T follicular helper cell (primary cell): ENCODE results near the gene TMEM132C.
"Not testable (repeated sequence)": the region's sequence is repeated elsewhere in the genome, so short reads cannot be mapped to it uniquely, and the experiment has no call there.

Source experiments
- DNase-seq: peaks from one replicate; pipeline ENCODE4 v3.0.0-alpha.2; 2020; ENCODE audit warnings: low read depth

TMEM132C gene

DNA sequence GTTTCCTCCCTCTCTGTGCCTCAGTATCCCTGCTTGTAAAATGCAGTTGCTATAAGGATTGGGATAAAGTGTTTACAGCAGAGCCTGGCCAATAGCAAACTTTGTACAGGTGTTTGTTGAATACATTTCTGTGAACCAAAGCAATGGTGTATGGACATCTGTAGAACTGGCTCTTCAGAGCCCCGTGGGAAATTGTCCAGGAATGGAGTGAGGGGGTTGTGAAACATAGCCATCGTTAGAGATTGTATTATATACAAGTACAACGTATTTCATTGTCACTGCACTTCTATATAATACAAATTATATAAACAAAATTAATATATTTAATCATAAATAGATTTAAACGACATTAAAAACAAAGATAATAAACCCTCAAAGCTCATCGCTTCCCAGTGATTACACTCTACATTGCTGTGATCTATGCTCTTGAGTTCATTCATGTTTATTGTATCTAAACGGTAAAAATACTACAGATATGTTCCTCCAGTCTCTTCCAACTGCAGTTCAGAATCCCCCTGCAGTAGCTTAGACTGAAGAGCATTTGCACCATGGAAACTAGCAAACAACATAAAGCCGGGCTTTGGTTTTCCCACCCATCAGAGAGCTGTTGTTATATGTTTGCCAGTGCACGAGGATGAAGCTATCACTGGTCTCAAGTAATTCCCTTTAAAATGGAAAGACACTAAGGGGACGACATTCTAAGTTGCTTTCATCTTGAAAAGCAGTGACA lies 216.7 kb downstream of the TMEM132C start:
- DNase-seq = no peak

DNA sequence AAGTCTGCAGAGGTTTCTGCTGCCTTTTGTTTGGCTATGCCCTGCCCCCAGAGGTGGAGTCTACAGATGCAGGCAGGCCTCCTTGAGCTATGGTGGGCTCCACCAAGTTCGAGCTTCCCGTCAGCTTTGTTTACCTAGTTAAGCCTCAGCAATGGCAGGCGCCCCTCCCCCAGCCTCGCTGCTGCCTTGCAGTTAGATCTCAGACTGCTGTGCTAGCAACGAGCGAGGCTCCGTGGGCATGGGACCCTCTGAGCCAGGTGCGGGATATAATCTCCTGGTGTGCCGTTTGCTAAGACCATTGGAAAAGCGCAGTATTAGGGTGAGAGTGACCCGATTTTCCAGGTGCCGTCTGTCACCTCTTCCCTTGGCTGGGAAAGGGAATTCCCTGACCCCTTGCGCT lies 230.4 kb downstream of the TMEM132C start:
- DNase-seq = not testable (repeated sequence)

GRCh38 chr12:128507470-128507869 lies 240.5 kb downstream of the TMEM132C start:
- DNase-seq = no peak

DNA sequence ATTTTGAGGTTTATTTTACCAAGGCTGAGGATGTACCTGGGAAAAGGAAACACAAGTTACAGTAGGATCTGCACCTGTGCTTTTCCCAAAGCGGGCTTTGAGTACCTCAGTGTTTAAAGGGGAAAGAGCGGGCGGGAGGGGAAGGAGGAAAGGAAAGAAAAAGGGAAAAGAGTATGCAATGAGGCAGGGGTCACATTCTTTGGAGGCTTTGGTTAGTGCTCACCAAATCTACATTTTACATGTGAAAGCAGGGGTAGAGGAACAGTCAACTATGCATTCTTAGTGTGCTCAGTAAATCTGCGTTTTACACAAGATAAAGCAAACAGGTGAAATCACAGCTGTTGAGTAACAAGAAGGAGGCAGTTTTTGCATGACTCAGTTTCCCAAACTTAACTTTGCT lies 242.2 kb downstream of the TMEM132C start:
- DNase-seq = no peak

DNA sequence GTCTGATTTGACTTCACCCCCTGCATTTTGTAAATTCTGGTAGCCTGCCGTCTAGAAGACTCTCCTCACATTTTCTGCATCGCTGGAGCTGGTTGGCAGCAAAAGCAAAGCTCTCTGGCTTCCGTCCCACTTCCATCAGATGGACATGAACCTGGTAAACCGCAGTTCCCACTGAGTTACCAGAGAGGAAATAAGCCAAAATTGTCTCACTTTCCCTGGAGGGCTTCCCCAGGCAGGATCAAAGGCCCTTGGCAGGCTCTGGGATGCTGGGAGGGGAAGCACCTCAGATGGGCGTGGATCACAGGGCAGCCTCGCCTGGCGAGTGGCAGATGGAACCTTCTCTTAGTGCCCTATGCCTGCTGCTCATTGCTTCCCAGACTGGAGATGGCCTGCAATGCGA lies 243.5 kb downstream of the TMEM132C start:
- no peak for DNase-seq

DNA sequence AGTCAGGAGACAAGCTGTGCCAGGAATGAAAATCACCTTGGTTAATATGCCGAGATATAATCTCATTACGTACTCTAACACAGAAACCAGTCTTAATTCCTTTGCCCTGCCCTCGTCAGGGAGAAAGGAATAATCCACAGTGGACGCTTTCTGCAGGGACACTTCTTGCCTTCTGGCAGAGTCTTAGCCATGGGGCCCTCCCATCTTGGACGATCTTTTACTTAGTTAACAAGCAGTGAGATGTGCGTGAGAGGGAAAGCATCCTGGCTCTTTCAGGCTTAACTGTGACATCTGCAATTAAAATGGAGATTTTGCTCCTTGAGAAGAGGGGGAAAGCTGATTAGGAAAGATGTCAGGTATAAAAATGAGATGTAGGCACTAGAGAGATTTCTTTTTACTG lies 246.4 kb downstream of the TMEM132C start:
- DNase-seq = no peak

- DNase-seq = no peak
Observed at GRCh38 chr12:128513831-128514230, 246.9 kb downstream of the TMEM132C start.

- DNase-seq = no peak
Observed at GRCh38 chr12:128518644-128519043, 251.7 kb downstream of the TMEM132C start.

- no peak for DNase-seq
Observed at GRCh38 chr12:128519426-128519825, 252.5 kb downstream of the TMEM132C start.

- no peak for DNase-seq
Observed at GRCh38 chr12:128521981-128522380, 255.0 kb downstream of the TMEM132C start.

DNA sequence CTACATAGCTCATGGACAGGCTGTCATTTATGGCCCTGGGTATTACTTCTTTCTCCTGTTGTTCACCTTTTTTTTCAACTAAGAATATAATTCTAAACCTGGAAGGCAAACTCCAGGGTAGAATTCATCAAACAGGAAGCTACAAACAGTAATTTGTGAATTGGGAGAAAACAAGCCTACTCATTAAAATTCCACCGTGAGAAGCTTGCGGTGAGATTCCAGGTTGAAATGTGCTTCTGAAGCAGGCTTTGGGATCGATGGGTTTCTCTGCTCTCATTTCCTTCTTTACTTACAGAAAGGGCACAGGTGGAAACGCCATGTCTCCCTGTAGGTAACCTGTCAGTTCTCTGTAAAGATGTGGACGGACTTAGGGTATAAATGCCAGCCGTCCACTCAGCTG lies 257.5 kb downstream of the TMEM132C start:
- DNase-seq = no peak

GRCh38 chr12:128531170-128531569 lies 264.2 kb downstream of the TMEM132C start:
- DNase-seq = no peak

DNA sequence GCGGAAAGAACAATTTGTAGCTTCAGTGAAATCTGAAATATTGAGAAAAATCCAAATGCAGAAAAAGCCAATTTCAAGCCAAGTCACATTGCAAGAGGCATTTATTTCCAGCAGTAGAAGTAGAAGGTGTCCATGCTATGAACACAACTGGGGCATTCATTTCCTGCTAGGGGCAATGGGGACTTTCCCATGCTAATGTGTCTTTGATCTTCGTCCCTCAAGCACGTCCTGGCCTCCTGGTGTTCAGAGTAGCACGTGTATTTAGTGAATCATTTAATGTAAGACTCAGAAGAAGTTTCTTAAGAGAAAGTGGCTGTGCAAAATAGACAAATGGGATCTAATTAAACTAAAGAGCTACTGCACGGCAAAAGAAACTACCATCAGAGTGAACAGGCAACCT lies 267.9 kb downstream of the TMEM132C start:
- DNase-seq = no peak

GRCh38 chr12:128536810-128537209 lies 269.8 kb downstream of the TMEM132C start:
- no peak for DNase-seq

- DNase-seq = no peak
Observed at GRCh38 chr12:128537668-128538067, 270.7 kb downstream of the TMEM132C start.

DNA sequence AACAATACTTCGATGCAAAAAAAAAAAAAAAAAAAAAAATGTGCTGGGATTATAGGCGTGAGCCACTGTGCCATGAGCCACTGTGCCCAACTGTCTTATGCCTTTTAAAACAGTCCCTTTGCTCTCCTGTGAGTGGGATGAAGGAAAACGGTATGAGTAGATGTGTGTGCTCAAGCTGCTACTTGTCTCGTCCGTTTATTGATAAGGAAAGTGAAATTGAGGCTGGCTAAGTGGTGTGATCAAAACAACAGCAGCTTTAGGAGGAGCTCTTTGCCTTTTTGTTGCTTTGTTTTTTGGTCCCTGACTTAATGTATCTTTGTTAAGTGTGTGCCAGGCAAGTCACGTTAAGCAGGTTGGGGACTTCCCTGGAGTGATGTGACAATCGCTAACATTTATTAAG lies 275.9 kb downstream of the TMEM132C start:
- no peak for DNase-seq

- DNase-seq = no peak
Observed at GRCh38 chr12:128543460-128543859, 276.5 kb downstream of the TMEM132C start.

DNA sequence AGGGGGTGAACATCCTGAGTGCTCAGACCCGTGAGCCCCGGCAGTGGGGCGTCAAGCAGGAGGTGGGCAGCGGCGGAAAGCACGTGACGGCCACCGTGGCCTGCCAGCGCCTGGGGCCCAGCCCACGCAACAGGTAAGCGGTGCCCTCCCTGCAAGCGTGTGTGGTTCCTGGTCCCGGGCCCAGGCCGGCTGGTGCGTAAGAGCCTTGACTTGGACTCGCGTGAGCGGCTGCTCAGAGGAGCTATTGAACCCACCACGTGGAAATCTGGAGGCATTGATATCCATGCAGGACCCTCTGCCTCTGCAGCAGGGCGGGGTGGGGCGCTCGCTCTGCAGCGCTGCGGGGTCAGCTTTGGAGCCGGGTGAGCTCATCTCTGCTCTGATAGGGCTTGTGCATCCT lies 277.0 kb downstream of the TMEM132C start:
- no peak for DNase-seq

- no peak for DNase-seq
Observed at GRCh38 chr12:128548949-128549348, 282.0 kb downstream of the TMEM132C start.

DNA sequence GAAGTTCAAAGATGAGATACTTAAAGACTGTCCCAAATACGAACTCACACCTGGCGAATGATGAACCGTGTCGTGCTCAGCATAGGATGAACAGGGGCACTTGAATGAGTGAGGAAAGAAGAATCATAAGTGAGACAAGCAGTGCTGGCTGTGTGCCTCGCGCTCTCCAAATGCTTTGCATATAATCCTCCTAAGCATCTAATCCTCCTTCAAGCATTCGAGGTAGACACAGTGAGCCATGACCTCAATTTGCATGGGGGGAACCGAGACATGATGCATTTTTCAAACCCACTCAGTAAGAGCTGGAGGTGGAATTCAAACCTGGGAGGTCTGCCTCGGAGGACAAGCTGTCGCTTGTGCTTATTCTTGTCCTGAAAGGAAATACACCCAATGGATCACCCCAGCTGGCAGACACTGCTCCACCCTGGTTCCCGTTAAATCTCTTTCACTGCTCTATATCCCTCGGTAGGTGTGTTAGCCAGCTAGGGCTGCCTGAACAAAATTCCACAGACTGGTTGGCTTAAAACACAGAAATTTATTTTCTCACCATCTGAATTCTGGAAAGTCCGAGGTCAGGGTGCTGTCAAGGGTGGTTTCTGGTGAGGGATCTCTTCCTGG lies 282.7 kb downstream of the TMEM132C start:
- DNase-seq = no peak

- DNase-seq = no peak
Observed at GRCh38 chr12:128551266-128551665, 284.3 kb downstream of the TMEM132C start.

- DNase-seq = no peak
Observed at GRCh38 chr12:128554546-128555304, 287.8 kb downstream of the TMEM132C start.

GRCh38 chr12:128557231-128557630 lies 290.3 kb downstream of the TMEM132C start:
- DNase-seq = no peak
